ENCODE measurements around the gene HAUS3.
"Not testable (repeated sequence)": the region's sequence is repeated elsewhere in the genome, so short reads cannot be mapped to it uniquely, and the experiment has no call there.

HAUS3 gene

GRCh38 chr4:2275546-2276251, 33.8 kb upstream of the HAUS3 start:
- DNase-seq (ENCODE audit: low read depth) = no peak

GRCh38 chr4:2275044-2275397, 33.1 kb upstream of the HAUS3 start:
- DNase-seq (ENCODE audit: low read depth) = not testable (repeated sequence)

DNA sequence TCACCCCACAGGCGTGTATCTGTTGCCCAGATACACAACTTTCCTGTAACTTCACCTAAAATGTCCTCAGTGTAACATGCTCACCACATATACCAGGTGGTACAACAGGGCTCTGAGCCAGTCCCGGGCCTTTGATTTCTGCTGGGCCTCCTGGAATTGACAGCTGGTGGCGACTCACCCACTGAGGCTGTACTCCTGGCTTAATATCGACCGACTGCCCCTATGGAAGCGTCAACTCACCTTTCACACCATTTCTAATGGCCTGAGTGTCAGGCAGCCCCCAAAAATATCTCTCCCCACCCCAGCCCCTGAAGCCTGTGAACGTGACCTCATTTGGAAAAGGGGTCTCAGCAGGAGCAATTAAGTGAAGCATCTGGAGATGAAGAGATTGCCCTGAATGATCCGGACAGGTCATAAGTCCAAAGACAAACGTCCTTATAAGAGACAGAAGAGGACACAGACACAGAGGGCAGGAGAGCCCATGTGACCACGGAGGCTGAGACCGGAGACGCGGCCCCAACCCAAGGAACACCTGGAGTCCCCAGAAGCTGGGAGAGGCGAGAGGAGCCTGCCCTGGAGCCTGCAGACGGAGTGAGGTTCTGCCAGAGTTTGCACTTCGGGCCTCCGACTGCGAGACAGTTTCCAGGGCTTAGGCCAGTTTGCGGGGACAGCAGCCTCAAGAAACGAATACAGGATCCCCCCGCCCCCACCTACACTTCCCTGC, 32.6 kb upstream of the HAUS3 start:
- no peak for DNase-seq (ENCODE audit: low read depth)

GRCh38 chr4:2273657-2274319, 31.9 kb upstream of the HAUS3 start:
- no peak for DNase-seq (ENCODE audit: low read depth)

DNA sequence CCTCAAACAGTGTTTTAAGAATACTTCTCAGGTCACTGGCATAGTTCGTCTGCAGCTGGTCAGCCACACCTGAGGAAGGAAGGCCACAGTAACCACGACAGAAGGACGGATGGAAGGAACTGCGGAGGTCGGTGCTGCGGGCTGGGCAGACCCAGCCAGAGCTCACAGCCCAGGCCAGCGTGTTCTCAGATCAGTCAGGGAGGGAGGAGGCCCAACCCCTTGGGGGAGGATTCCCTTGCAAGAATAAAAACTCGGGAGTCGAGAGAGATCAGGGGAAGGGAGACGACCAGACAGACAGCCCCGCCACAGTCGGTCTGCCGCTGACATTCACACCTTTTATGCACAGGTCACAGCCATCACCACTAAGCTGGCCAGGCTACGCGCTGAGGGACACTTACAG, 31.3 kb upstream of the HAUS3 start:
- DNase-seq (ENCODE audit: low read depth) = no peak

GRCh38 chr4:2272828-2273120, 30.9 kb upstream of the HAUS3 start:
- no peak for DNase-seq (ENCODE audit: low read depth)

- DNase-seq (ENCODE audit: low read depth) = no peak
These were observed 30.3 kb upstream of the HAUS3 start for GRCh38 chr4:2272026-2272827.

DNA sequence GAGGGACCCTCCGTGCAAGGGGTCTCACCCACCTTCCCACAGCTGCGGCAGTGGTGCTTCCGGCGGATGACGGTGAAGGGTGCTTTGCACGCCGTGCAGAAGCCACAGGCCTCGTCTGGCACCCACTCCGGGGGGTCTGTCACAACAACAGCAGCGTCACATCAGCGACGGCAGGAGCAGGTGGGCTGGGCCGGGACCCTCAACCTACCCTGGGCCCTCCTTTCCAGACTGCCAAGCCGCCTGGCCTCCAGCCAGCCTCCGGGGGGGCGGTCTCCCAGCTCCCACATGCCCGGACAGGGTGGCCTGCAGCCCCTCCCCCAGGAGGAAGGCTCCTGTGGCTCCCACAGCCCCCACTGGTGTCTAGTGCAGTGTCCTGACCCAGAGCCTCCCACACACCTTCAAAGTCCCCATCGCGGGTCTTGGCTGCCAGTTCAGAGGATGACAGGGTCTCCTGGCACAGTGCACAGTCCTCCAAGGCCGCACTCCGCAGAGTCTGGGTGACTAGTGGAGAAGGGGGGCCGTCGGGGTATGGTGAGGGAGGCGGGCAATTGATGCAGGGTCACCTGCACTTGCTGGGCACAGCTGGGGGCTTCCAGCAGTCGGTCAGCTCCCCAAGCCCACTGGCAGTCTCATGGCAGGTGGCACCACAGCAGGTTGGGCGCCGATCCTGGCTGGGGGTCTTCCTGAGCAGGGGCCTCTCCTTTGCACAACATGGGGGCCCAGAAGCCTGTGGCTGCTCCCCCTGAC, 29.5 kb upstream of the HAUS3 start:
- no peak for DNase-seq (ENCODE audit: low read depth)

DNA sequence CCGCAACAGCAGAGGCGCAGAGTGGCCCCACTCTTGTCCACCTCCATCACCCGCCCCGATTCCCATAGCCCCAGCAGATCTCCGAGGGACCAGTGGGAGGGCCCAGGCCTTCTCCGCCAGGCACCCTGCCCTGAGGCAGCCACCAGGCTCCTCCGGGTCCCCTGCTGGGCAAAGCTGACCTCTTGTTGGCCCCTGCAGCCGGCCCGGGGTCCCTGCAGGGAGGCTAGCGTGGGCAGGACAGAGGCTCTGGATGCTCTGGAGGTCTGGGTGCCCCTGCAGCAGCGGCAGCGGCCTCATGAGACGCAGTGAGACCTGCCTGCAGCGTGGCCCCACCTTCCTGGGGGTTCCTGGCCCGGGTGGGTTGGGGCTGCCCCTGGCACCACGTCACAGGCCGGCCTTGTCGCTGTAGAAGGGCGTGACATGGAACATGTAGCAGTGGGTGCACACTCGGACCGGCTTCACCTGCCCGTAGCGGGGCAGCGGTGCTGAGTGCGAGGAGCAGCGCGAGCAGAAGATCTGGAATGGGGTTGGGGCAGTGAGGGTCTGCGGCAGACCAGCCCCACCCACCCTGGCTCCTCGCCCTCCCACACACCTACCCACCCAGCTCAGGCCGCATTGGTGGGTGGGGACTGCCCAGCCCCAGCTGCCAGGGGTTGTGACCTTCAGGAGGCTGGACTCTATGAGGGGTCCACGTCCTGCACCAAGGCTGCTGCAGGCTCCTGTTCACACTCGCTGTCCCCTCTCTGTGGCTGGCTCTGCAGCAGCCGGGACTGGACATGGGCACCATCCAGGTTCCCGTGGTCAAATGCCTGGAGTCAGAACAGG, 28.6 kb upstream of the HAUS3 start:
- no peak for DNase-seq (ENCODE audit: low read depth)

DNA sequence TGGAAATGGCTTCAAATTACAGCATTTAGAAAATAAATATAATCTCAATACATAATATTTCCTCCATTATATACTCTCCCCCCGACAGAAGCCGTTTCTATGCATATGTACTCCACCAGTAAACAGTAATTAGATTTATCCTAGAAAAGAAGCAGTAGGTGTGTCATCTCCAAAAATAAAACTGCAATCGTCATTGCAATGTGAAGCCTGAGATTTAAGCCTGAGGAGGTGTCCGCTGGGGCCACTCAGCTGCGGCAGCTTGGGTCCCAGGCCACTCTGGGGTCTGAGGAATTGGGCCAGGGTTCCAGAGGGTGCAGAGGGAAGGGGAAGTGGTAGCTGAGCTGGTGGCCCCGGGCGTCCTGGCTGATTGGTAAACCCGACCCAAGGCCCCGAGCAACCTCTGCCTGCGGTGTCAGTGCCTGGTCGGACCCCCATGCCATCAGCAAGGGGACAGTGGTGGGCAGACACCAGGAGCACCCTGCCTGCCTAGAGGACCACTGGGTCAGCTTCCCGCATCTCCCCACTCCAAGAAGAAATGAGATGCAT, 27.8 kb upstream of the HAUS3 start:
- no peak for DNase-seq (ENCODE audit: low read depth)

DNA sequence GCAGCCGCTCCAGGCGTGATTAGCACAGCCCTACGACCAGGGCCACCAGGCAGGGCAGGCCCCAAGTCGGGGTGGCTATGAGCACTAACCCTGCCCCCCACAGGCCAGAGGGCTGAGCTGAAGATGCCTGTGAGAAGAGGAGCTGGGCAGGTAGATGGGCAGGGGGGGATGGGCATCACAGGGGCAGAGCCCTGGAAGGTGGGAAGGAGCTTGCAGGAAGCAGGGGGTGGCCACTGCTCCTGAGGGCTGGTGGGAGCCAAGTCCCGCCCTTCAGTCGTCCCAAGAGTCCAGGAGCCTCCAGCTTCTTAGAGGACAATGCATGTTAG, 27.2 kb upstream of the HAUS3 start:
- DNase-seq (ENCODE audit: low read depth) = no peak

GRCh38 chr4:2268357-2269205, 26.7 kb upstream of the HAUS3 start:
- no peak for DNase-seq (ENCODE audit: low read depth)

DNA sequence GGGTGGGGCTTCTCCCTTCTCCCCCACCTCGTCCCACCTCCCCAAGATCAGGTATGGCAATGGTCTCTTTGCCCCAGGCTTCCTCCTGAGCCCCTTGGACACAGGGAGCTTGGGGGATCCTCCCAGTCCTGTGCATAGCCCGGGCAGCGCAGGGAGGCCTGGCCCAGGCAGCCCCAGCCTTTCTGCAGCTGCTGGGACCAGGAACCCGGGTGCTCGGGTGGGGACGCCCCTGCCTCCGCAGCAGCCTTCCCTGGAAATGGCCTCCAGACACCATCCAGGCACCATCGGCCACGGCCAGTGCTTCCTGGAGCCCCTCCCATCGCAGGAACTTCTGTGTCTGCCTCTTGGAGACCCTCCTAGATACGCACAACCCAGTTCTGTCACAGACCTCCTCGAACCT, 25.9 kb upstream of the HAUS3 start:
- DNase-seq (ENCODE audit: low read depth) = no peak

GRCh38 chr4:2267320-2267811, 25.4 kb upstream of the HAUS3 start:
- DNase-seq (ENCODE audit: low read depth) = no peak

- no peak for DNase-seq (ENCODE audit: low read depth)
These were observed 24.9 kb upstream of the HAUS3 start for GRCh38 chr4:2266821-2267220.

- no peak for DNase-seq (ENCODE audit: low read depth)
These were observed 24.3 kb upstream of the HAUS3 start for GRCh38 chr4:2266181-2266580.

DNA sequence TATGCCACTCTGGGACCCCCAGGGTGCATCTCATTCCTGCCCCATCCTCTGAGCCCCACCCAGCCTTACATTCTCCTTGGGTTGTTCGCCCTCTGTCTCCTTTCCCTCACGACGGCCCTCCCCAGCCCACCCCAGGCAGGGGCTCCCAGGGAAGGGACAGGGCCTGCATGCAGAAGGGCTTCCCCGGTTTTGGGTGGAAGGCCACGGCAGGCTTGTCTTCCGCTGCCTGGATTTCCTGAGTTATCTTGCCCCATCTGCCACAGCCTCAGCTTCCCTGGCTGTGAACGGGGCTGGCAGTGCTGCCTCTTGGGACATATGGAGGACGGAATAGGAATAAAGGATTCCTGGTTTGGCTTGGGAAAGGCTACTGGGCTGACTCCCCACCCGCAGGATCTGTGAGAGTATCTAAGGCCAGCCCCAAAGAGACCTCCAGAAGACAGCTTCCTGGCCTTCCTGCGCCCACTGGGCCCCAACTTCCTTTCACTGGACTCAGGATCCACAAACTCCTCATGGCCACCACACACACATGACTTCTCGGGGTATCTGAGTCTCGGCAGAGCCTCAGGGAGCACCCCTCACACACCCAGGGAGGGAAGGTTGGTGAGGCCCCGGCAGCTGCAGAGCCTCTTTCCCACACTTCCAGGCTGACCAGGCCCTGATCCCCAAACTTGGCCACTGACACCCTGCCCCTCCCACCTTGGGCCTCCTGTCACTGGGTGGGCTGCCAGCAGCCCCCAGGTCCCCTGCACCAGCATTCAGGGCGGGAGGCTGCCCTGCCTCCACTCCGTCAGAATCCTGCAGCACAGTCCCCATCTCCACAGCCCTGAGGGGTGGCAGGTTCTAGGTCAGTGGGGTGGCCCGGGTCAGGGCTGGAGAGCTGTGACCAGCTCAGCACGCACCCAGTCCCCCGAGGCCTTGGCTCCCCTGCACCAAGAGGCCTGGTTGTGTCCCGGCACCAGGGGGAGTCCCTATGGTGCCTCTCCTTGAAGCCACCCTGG, 23.5 kb upstream of the HAUS3 start:
- no peak for DNase-seq (ENCODE audit: low read depth)

GRCh38 chr4:2264481-2265041, 22.6 kb upstream of the HAUS3 start:
- DNase-seq (ENCODE audit: low read depth) = no peak
